Fibroblast of villous mesenchyme (primary cell): ENCODE data around the gene MXRA5. TPM values are rescaled to one million over a fixed set of nuclear protein-coding genes. Genes with fewer than 3 reads are reported as not detected.

Experiments used
- DNase-seq: peaks from one replicate; pipeline ENCODE4 v3.0.0-alpha.2; 2010; ENCODE audit warnings: low read depth
- H3K4me3 ChIP-seq: 2 replicates; pipeline ENCODE4 v1.5.1; 2011; ENCODE audit warnings: low read depth, mild to moderate bottlenecking, low read length
- CTCF ChIP-seq: IDR thresholded peaks from 2 replicates; pipeline ENCODE4 v1.5.1; 2012; ENCODE audit warnings: low read depth, mild to moderate bottlenecking, low read length; ENCODE audit not compliant: insufficient read depth
- total RNA-seq: library from RNA; depleted of rRNA; stranded (reverse); fragments of >200 nt; gene quantifications from 2 replicates; pipeline ENCODE4 v1.2.3, GENCODE V29; 2012

MXRA5 gene
- total RNA-seq, 1 donor, result 20.7 TPM

GRCh38 chrX:3320471-3321046 lies 25.9 kb downstream of the MXRA5 start:
- no peak for TF ChIP-seq CTCF
- DNase-seq, result peak; percentile 42
- no peak overlapping the region for H3K4me3 ChIP-seq

- no peak for TF ChIP-seq CTCF
Measured at GRCh38 chrX:3317191-3317718, 29.2 kb downstream of the MXRA5 start.

GRCh38 chrX:3312109-3312508 lies 34.3 kb downstream of the MXRA5 start:
- TF ChIP-seq CTCF, result no peak
- no peak overlapping the region for H3K4me3 ChIP-seq
- no peak for DNase-seq

More at GRCh38 chrX:3317191-3317718, 29.2 kb downstream of the MXRA5 start:
- DNase-seq, result no peak
- H3K4me3 ChIP-seq, result no peak overlapping the region

- DNase-seq, result no peak
- no peak for TF ChIP-seq CTCF
- no peak overlapping the region for H3K4me3 ChIP-seq
Measured at GRCh38 chrX:3307881-3308280, 38.6 kb downstream of the MXRA5 start.

- peak; percentile 12 for DNase-seq
- H3K4me3 ChIP-seq, result no peak overlapping the region
- TF ChIP-seq CTCF, result no peak
Measured at GRCh38 chrX:3299636-3300035, 46.8 kb downstream of the MXRA5 start.

GRCh38 chrX:3295731-3296130 lies 50.7 kb downstream of the MXRA5 start:
- DNase-seq, result no peak
- no peak overlapping the region for H3K4me3 ChIP-seq
- TF ChIP-seq CTCF, result no peak

GRCh38 chrX:3293251-3293650 lies 53.2 kb downstream of the MXRA5 start:
- no peak for TF ChIP-seq CTCF
- DNase-seq, result no peak
- no peak overlapping the region for H3K4me3 ChIP-seq
